GM23338 (cell line): ENCODE results near the gene SFMBT2. TPM values are rescaled to one million over a fixed set of nuclear protein-coding genes. Genes with fewer than 3 reads are reported as not detected.
"Not testable (repeated sequence)": the region's sequence is repeated elsewhere in the genome, so short reads cannot be mapped to it uniquely, and the experiment has no call there.

Source experiments
- ATAC-seq: fragments of 200-7000 bp; cut with Tn5 transposase; 3 replicates; pipeline ENCODE4 v1.9.1; 2020
- DNase-seq: peaks from one replicate; pipeline ENCODE4 v3.0.0-alpha.2; 2015; ENCODE audit warnings: low spot score
- H2AFZ ChIP-seq: fragments of 200-600 bp; sonication (generic); 2 replicates; pipeline ENCODE4 v1.8.0; 2016; ENCODE audit warnings: antibody characterized with exemption, mild to moderate bottlenecking, moderate library complexity
- H3F3A ChIP-seq: fragments of 200-600 bp; sonication (generic); replicated peaks from 2 replicates; pipeline ENCODE4 v1.8.0; 2017; ENCODE audit warnings: antibody characterized with exemption, mixed run types, low read depth
- H3K27ac ChIP-seq: fragments of 200-600 bp; sonication (generic); 2 replicates; pipeline ENCODE4 v1.6.1; 2016; ENCODE audit warnings: low read depth
- H3K27me3 ChIP-seq: fragments of 200-600 bp; sonication (generic); 2 replicates; pipeline ENCODE4 v1.8.0; 2016; ENCODE audit warnings: mild to moderate bottlenecking, mixed run types, moderate library complexity; ENCODE audit not compliant: insufficient read depth
- H3K36me3 ChIP-seq: fragments of 200-600 bp; sonication (generic); 2 replicates; pipeline ENCODE4 v1.8.0; 2016; ENCODE audit warnings: mild to moderate bottlenecking; ENCODE audit not compliant: insufficient read depth
- H3K4me1 ChIP-seq: fragments of 200-600 bp; sonication (generic); 2 replicates; pipeline ENCODE4 v1.8.0; 2016; ENCODE audit warnings: mild to moderate bottlenecking, moderate library complexity; ENCODE audit not compliant: insufficient read depth
- H3K4me2 ChIP-seq: fragments of 200-600 bp; sonication (generic); 2 replicates; pipeline ENCODE4 v1.7.1; 2017; ENCODE audit warnings: mixed run types
- H3K4me3 ChIP-seq: fragments of 200-600 bp; sonication (generic); 2 replicates; pipeline ENCODE4 v1.6.1; 2016; ENCODE audit warnings: mixed run types
- H3K79me2 ChIP-seq: fragments of 200-600 bp; sonication (generic); replicated peaks from 2 replicates; pipeline ENCODE4 v1.8.0; 2017; ENCODE audit warnings: mild to moderate bottlenecking; ENCODE audit not compliant: insufficient read depth
- H3K9me2 ChIP-seq: fragments of 200-600 bp; sonication (generic); 2 replicates; pipeline ENCODE4 v1.8.0; 2017; ENCODE audit not compliant: insufficient read depth
- H4K20me1 ChIP-seq: fragments of 200-600 bp; sonication (generic); replicated peaks from 2 replicates; pipeline ENCODE4 v1.8.0; 2017; ENCODE audit warnings: mild to moderate bottlenecking; ENCODE audit not compliant: insufficient read depth
- H3K27ac Mint-ChIP-seq: 2 replicates; pipeline ENCODE4 v1.8.0; 2020; ENCODE audit warnings: inconsistent platforms, mild to moderate bottlenecking, moderate library complexity, mixed read lengths
- H3K27me3 Mint-ChIP-seq: 3 replicates; pipeline ENCODE4 v1.8.0; 2022; ENCODE audit warnings: low read depth, mild to moderate bottlenecking, moderate library complexity, mixed read lengths, inconsistent platforms; ENCODE audit not compliant: insufficient read depth, poor library complexity
- H3K36me3 Mint-ChIP-seq: 3 replicates; pipeline ENCODE4 v1.8.0; 2021; ENCODE audit warnings: low read depth, mild to moderate bottlenecking, inconsistent platforms, moderate library complexity, mixed read lengths
- H3K4me1 Mint-ChIP-seq: 3 replicates; pipeline ENCODE4 v1.8.0; 2020; ENCODE audit warnings: mild to moderate bottlenecking, inconsistent platforms, mixed read lengths
- H3K4me3 Mint-ChIP-seq: 3 replicates; pipeline ENCODE4 v1.8.0; 2021; ENCODE audit warnings: moderate library complexity, mild to moderate bottlenecking, inconsistent platforms, mixed read lengths
- H3K9me3 Mint-ChIP-seq: 3 replicates; pipeline ENCODE4 v1.8.0; 2020; ENCODE audit warnings: moderate library complexity, mild to moderate bottlenecking, inconsistent platforms, mixed read lengths
- CREB1 ChIP-seq: fragments of 250-450 bp; sonication (Bioruptor Pico); IDR thresholded peaks from 2 replicates; pipeline ENCODE4 v1.5.0; 2020; ENCODE audit warnings: low read depth, mild to moderate bottlenecking, moderate library complexity
- NANOG ChIP-seq: IDR thresholded peaks from 2 replicates; pipeline ENCODE4 v1.6.1; 2016; ENCODE audit warnings: antibody characterized with exemption, borderline replicate concordance
- ZNF114 ChIP-seq: fragments of 250-450 bp; sonication (Bioruptor Pico); IDR thresholded peaks from 2 replicates; pipeline ENCODE4 v1.5.0; 2020; ENCODE audit warnings: mild to moderate bottlenecking, moderate library complexity
- ZNF462 ChIP-seq: fragments of 250-450 bp; sonication (Bioruptor Pico); IDR thresholded peaks from 2 replicates; pipeline ENCODE4 v1.5.0; 2020; ENCODE audit warnings: mild to moderate bottlenecking, moderate library complexity
- polyA plus RNA-seq: library from polyadenylated mRNA; unstranded; fragments of >200 nt; fragmentation: Nextera tagmentation; extraction: Ambion mirVana; gene quantifications from 2 replicates; pipeline ENCODE4 v1.2.1, GENCODE V29; 2016
- total RNA-seq: library from RNA; depleted of rRNA; stranded (reverse); fragments of >200 nt; shearing (Covaris generic); gene quantifications from 2 replicates; pipeline ENCODE4 v1.2.3, GENCODE V29; 2014

SFMBT2 gene
- total and polyA plus RNA-seq, 2 experiments from 2014 or later, result 2.7 to 6.7 TPM

- no peak overlapping the region for H2AFZ ChIP-seq
- H3K9me2 ChIP-seq, result no peaks in the 10 kb centered on the region; the same call in 1 of the 2 replicates
- no peaks in the 10 kb centered on the region for H3K27me3 ChIP-seq
- 0 out of 2 replicates have a peak, but pooled peaks cover 3% of the 10 kb centered on the region for H4K20me1 ChIP-seq
- DNase-seq (no peak), ATAC-seq (no peak)
- no peak overlapping the region for H3K4me2 ChIP-seq
- H3K4me3 ChIP-seq, result no peak overlapping the region
- no peaks in the 10 kb centered on the region for H3F3A ChIP-seq
- TF ChIP-seq ZNF462 (no peak), CREB1 (CRISPR knock-in tag) (no peak), NANOG (no peak), ZNF114 (CRISPR knock-in tag) (no peak)
- no peaks in the 10 kb centered on the region for H3K27me3 Mint-ChIP-seq
- H3K9me3 Mint-ChIP-seq, result no peaks in the 10 kb centered on the region
- no peak overlapping the region for H3K4me3 Mint-ChIP-seq
- no peak overlapping the region for H3K27ac ChIP-seq
- no peaks in the 10 kb centered on the region for H3K36me3 ChIP-seq
- H3K79me2 ChIP-seq, result no peaks in the 10 kb centered on the region; the same call in 1 of the 2 replicates
- no peaks in the 10 kb centered on the region; the same call in 1 of the 2 replicates for H3K4me1 ChIP-seq
- H3K27ac Mint-ChIP-seq, result no peak overlapping the region
- peaks cover 4% of the 10 kb centered on the region; the same call in 2 of the 3 replicates for H3K4me1 Mint-ChIP-seq
- no peaks in the 10 kb centered on the region for H3K36me3 Mint-ChIP-seq
Measured at GRCh38 chr10:7389346-7389745, 21.5 kb downstream of the SFMBT2 start.

GRCh38 chr10:7388602-7389001, 22.2 kb downstream of the SFMBT2 start:
- H3K4me1 Mint-ChIP-seq, result peaks cover 4% of the 10 kb centered on the region; the same call in 2 of the 3 replicates
- Histone ChIP-seq H3K4me2 (no peak overlapping the region), H3K4me1 (no peaks in the 10 kb centered on the region; the same call in 1 of the 2 replicates), H2AFZ (no peak overlapping the region), H3K27ac (no peak overlapping the region), H3K79me2 (no peaks in the 10 kb centered on the region; the same call in 1 of the 2 replicates), H3K4me3 (no peak overlapping the region), H3F3A (no peaks in the 10 kb centered on the region), H3K36me3 (no peaks in the 10 kb centered on the region), H4K20me1 (0 out of 2 replicates have a peak, but pooled peaks cover 3% of the 10 kb centered on the region), H3K9me2 (no peaks in the 10 kb centered on the region; the same call in 1 of the 2 replicates), H3K27me3 (no peaks in the 10 kb centered on the region)
- DNase-seq (no peak), ATAC-seq (no peak)
- no peak overlapping the region for H3K4me3 Mint-ChIP-seq
- no peak for TF ChIP-seq ZNF114 (CRISPR knock-in tag)
- H3K27ac Mint-ChIP-seq, result no peak overlapping the region
- no peaks in the 10 kb centered on the region for H3K9me3 Mint-ChIP-seq
- H3K27me3 Mint-ChIP-seq, result no peaks in the 10 kb centered on the region
- H3K36me3 Mint-ChIP-seq, result no peaks in the 10 kb centered on the region

GRCh38 chr10:7388149-7388548, 22.7 kb downstream of the SFMBT2 start:
- not testable (repeated sequence) for H3K27ac ChIP-seq, H3K27ac Mint-ChIP-seq, H4K20me1 ChIP-seq, H3K36me3 Mint-ChIP-seq, H3K9me3 Mint-ChIP-seq, H3K4me1 ChIP-seq, H3K27me3 ChIP-seq, H3K4me1 Mint-ChIP-seq, H3K79me2 ChIP-seq, H3K9me2 ChIP-seq, DNase-seq, H3K4me3 Mint-ChIP-seq, ATAC-seq, H2AFZ ChIP-seq, H3F3A ChIP-seq, H3K4me3 ChIP-seq, H3K27me3 Mint-ChIP-seq, H3K36me3 ChIP-seq, H3K4me2 ChIP-seq
